Measurements from ENCODE around the gene MTRR. TPM values are rescaled to one million over a fixed set of nuclear protein-coding genes. Genes with fewer than 3 reads are reported as not detected.

The MTRR gene
- total and polyA plus RNA-seq, 9 of the 15 experiments (the other 6 are each of a cell fraction or from before 2014, with no cell fraction given) = 39.3 to 84.6 (median 66.2) TPM

GRCh38 chr5:7868773-7869473, at the start of gene MTRR, which contains the start of gene FASTKD3 (continued):
- TF ChIP-seq ZNF449 (CRISPR knock-in tag; IDR thresholded peaks at IDR 0.05) (no peak), ZNF699 (CRISPR knock-in tag; IDR thresholded peaks at IDR 0.05; ENCODE audit: insufficient replicate concordance) (no peak), MYC (IDR thresholded peaks at IDR 0.05; ENCODE audit: low read depth, low read length) (peak; percentile 59; the same call in 1 of the 2 replicates), MYC (CRISPR knock-in tag; IDR thresholded peaks at IDR 0.05; ENCODE audit: borderline replicate concordance, low read depth) (no peak; the same call in 1 of the 2 replicates), NCOR1 (IDR thresholded peaks at IDR 0.05) (no peak), GABPB1 (CRISPR knock-in tag; IDR thresholded peaks at IDR 0.05) (peak; percentile 54; the same call in 1 of the 2 replicates), LEF1 (IDR thresholded peaks at IDR 0.05) (no peak), TBP (optimal IDR thresholded peaks at IDR 0.05; ENCODE audit: low read depth, low read length) (peak; percentile 75), ZNF431 (CRISPR knock-in tag; IDR thresholded peaks at IDR 0.05) (0 out of 2 replicates have a peak, but pooled peaks have one; percentile 38), CC2D1A (IDR thresholded peaks at IDR 0.05) (0 out of 2 replicates have a peak, but pooled peaks have one; percentile 19), NFATC3 (IDR thresholded peaks at IDR 0.05) (no peak), NRF1 (conservative IDR thresholded peaks at IDR 0.05 in 1 of 2, IDR thresholded peaks at IDR 0.05 in 1 of 2) (peak; percentile 86 to 89), U2AF1 (optimal IDR thresholded peaks at IDR 0.05; ENCODE audit: low read depth, low read length) (peak; percentile 66), GTF2F1 (IDR thresholded peaks at IDR 0.05; ENCODE audit: low read depth, low read length) (no peak), CAMTA2 (CRISPR knock-in tag; conservative IDR thresholded peaks at IDR 0.05) (no peak), KDM4B (IDR thresholded peaks at IDR 0.05; ENCODE audit: borderline replicate concordance in 2 of 2, low read depth in 1 of 2) (0 out of 4 replicates have a peak, but pooled peaks of 1 of the 2 experiments have one; percentile 18), STAT6 (CRISPR knock-in tag; IDR thresholded peaks at IDR 0.05) (peak; percentile 36), MLLT1 (IDR thresholded peaks at IDR 0.05) (peak in 1 of 2 experiments; percentile 55; a peak in 1 of 4 replicates), HEY1 (CRISPR knock-in tag; IDR thresholded peaks at IDR 0.05; ENCODE audit: borderline replicate concordance) (no peak), ELF4 (CRISPR knock-in tag; IDR thresholded peaks at IDR 0.05) (no peak), ZSCAN29 (IDR thresholded peaks at IDR 0.05) (no peak), SRSF3 (IDR thresholded peaks at IDR 0.05; ENCODE audit: insufficient read depth, low read length) (no peak), THRAP3 (IDR thresholded peaks at IDR 0.05; ENCODE audit: borderline replicate concordance) (no peak), RCOR1 (IDR thresholded peaks at IDR 0.05; ENCODE audit: borderline replicate concordance in 1 of 2, low read depth in 2 of 2, low read length in 2 of 2) (no peak), ZKSCAN1 (IDR thresholded peaks at IDR 0.05; ENCODE audit: low read depth, low read length) (0 out of 2 replicates have a peak, but pooled peaks have one; percentile 49)

Measured in K562 (cell line).